ENCODE measurements around the gene ZBTB4. TPM values are rescaled to one million over a fixed set of nuclear protein-coding genes. Genes with fewer than 3 reads are reported as not detected.

The ZBTB4 gene
- total RNA-seq, 6 donors from 2014 or later, result 54.4 to 90.1 (median 74.2) TPM

DNA sequence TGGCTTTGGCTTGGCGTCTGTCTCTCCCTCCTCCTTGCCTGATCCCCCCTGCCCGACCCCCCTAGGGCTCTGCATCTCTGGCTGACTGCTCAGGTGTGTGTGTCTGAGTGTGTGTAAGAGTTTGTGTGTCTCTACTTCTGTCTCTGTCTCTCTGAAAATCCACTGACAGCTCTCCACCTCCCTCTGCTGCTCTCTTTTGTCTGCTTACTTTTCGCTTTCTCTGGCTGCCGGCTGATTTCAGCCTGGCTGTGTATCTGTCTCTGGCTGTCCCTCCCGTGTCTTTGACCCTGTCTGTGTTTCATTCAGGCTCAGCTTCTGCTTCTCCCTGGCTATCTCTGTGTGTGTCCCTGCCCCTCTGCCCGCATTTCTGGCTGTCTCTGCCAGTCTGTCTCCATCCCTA is 63.1 kb downstream of the ZBTB4 start:
- Histone ChIP-seq H3K27ac (no peak overlapping the region), H3K9me3 (no peaks in the 10 kb centered on the region)
- no peak for DNase-seq

DNA sequence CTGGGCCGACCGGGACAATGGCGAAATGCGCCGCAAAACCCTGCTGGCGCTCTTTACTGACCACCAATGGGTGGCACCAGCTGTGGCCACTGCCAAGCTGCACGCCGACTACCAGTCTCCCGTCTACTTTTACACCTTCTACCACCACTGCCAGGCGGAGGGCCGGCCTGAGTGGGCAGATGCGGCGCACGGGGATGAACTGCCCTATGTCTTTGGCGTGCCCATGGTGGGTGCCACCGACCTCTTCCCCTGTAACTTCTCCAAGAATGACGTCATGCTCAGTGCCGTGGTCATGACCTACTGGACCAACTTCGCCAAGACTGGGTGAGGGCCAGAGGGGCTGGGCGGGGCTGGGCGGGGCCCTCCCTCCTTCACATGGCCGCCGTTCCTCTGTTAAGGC is 63.6 kb downstream of the ZBTB4 start:
- H3K27me3 ChIP-seq, result no peaks in the 10 kb centered on the region
- peaks cover 0 to 11% (median 3%) of the 10 kb centered on the region in 4 donors for H3K36me3 ChIP-seq
- no peak overlapping the region for H3K27ac ChIP-seq
- no peaks in the 10 kb centered on the region for H3K9me3 ChIP-seq
- TF ChIP-seq POLR2A (IDR thresholded peaks at IDR 0.05), result no peak
- no peak for TF ChIP-seq EP300 (IDR thresholded peaks at IDR 0.05)
- no peak for TF ChIP-seq POLR2AphosphoS5 (IDR thresholded peaks at IDR 0.05)
- TF ChIP-seq, protein P1, sequence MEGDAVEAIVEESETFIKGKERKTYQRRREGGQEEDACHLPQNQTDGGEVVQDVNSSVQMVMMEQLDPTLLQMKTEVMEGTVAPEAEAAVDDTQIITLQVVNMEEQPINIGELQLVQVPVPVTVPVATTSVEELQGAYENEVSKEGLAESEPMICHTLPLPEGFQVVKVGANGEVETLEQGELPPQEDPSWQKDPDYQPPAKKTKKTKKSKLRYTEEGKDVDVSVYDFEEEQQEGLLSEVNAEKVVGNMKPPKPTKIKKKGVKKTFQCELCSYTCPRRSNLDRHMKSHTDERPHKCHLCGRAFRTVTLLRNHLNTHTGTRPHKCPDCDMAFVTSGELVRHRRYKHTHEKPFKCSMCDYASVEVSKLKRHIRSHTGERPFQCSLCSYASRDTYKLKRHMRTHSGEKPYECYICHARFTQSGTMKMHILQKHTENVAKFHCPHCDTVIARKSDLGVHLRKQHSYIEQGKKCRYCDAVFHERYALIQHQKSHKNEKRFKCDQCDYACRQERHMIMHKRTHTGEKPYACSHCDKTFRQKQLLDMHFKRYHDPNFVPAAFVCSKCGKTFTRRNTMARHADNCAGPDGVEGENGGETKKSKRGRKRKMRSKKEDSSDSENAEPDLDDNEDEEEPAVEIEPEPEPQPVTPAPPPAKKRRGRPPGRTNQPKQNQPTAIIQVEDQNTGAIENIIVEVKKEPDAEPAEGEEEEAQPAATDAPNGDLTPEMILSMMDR (IDR thresholded peaks at IDR 0.05), result no peak
- no peaks in the 10 kb centered on the region for H3K4me1 ChIP-seq
- ATAC-seq (ENCODE audit: low FRiP score in 2 of 2), result no peak
- H3K4me3 ChIP-seq, result no peak overlapping the region
- DNase-seq, result peak in 1 of 2 donors; percentile 81
- WGBS, 2 donors, result 88 to 90% methylated on average over 21 to 23 of the region's 23 CpGs

More for the DNA sequence above, 63.1 kb downstream of the ZBTB4 start:
- ATAC-seq (ENCODE audit: low FRiP score in 2 of 2), result no peak
- no peak for TF ChIP-seq POLR2AphosphoS5 (IDR thresholded peaks at IDR 0.05)
- TF ChIP-seq, protein P1 (IDR thresholded peaks at IDR 0.05), result no peak
- TF ChIP-seq POLR2A (IDR thresholded peaks at IDR 0.05), result no peak
- TF ChIP-seq EP300 (IDR thresholded peaks at IDR 0.05), result no peak
- Histone ChIP-seq H3K4me1 (no peaks in the 10 kb centered on the region), H3K27me3 (no peaks in the 10 kb centered on the region), H3K4me3 (no peak overlapping the region), H3K36me3 (peaks cover 0 to 11% (median 3%) of the 10 kb centered on the region in 4 donors)
- 79 to 84% methylated on average over 6 of the region's 6 CpGs for WGBS, 2 donors

DNA sequence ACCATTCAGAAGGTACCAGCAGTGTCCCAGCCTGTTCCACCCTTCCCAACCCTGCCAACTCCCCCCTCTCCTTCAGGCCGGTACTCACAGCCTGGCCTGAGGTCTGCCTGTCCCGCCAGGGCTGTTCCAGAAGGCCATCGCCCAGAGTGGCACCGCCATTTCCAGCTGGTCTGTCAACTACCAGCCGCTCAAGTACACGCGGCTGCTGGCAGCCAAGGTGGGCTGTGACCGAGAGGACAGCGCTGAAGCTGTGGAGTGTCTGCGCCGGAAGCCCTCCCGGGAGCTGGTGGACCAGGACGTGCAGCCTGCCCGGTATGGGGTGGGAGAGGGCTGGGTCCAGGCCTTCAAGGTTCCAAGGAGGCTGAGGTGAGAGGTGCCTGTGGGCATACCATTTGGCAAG is 64.6 kb downstream of the ZBTB4 start:
- no peak for ATAC-seq (ENCODE audit: low FRiP score in 2 of 2)
- 86 to 87% methylated on average over 5 to 14 of the region's 14 CpGs for WGBS, 2 donors
- no peak for TF ChIP-seq EP300 (IDR thresholded peaks at IDR 0.05)
- no peak for TF ChIP-seq POLR2A (IDR thresholded peaks at IDR 0.05)
- no peak for TF ChIP-seq POLR2AphosphoS5 (IDR thresholded peaks at IDR 0.05)
- Histone ChIP-seq H3K27ac (no peak overlapping the region), H3K4me3 (no peak overlapping the region), H3K9me3 (no peaks in the 10 kb centered on the region), H3K27me3 (no peaks in the 10 kb centered on the region), H3K4me1 (no peaks in the 10 kb centered on the region), H3K36me3 (peaks cover 0 to 11% (median 3%) of the 10 kb centered on the region in 4 donors)
- DNase-seq, result peak in 1 of 2 donors; percentile 69

DNA sequence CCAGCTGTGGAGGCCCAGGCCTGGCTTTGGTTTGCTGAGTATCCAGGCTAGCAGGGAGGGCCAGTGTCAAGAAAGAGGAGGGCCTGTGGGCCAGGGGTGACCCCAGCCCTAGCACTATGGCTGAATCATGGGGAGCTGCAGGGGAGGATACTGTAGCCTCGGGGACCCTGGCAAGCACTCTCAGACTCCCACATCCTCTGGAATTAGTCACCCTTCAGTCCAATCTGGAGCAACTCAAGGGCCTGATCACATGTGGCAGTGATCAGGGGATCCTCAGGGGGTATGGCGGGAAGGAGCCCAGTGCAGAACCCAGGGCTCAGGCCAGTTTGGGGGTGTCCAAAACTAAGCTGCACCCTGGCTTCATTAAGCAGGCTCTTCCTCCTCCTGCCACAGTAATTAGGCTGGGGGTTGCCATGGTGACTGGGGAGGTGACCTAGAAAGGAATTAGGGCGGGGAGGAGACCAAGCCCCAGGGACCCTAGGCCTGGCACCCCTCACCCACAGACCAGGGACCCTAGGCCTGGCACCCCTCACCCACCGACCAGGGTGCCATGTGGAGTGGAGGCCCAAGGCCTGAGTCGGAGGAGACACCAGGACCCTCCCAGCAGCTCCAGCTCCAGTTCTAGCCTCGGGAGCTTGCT is 66.0 kb downstream of the ZBTB4 start:
- no peaks in the 10 kb centered on the region for H3K9me3 ChIP-seq
- no peak overlapping the region for H3K4me3 ChIP-seq
- no peak for TF ChIP-seq POLR2A (IDR thresholded peaks at IDR 0.05)
- TF ChIP-seq, protein P1 (IDR thresholded peaks at IDR 0.05), result no peak
- no peak for TF ChIP-seq EP300 (IDR thresholded peaks at IDR 0.05)
- TF ChIP-seq POLR2AphosphoS5 (IDR thresholded peaks at IDR 0.05), result no peak
- DNase-seq (no peak), ATAC-seq (ENCODE audit: low FRiP score in 2 of 2) (no peak)
- no peaks in the 10 kb centered on the region for H3K4me1 ChIP-seq
- peaks cover 0 to 14% (median 6%) of the 10 kb centered on the region in 4 donors for H3K36me3 ChIP-seq
- 87 to 90% methylated on average over 6 of the region's 6 CpGs for WGBS, 2 donors
- H3K27ac ChIP-seq, result no peak overlapping the region
- H3K27me3 ChIP-seq, result no peaks in the 10 kb centered on the region

DNA sequence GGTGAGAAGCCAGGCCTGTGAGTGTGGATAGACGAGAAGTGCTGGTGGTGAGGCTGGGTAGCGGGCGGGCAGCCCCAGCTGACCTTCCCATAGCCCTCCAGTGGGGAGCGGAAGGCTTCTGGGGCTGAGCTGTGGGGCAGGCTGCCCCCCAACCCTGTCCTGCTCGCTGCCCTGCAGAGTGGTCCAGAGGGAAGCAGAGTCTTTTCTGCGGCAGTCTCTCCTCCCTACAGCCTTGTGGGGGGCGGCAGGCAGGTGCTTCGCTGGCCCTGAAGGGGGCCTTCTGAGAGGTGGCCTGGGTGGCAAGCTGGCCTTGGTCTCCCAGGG is 68.0 kb downstream of the ZBTB4 start:
- Histone ChIP-seq H3K36me3 (peaks cover 0 to 8% (median 3%) of the 10 kb centered on the region in 4 donors), H3K4me3 (no peak overlapping the region), H3K4me1 (no peaks in the 10 kb centered on the region), H3K27me3 (no peaks in the 10 kb centered on the region), H3K27ac (no peak overlapping the region), H3K9me3 (no peaks in the 10 kb centered on the region)
- ATAC-seq (ENCODE audit: low FRiP score in 2 of 2), result no peak
- TF ChIP-seq POLR2A (IDR thresholded peaks at IDR 0.05) (no peak), POLR2AphosphoS5 (IDR thresholded peaks at IDR 0.05) (no peak), EP300 (IDR thresholded peaks at IDR 0.05) (no peak)
- TF ChIP-seq, protein P1 (IDR thresholded peaks at IDR 0.05), result no peak
- WGBS, 2 donors, result 95 to 98% methylated on average over 6 to 8 of the region's 8 CpGs
- no peak for DNase-seq
